Uterus (tissue), 4 donors: Measurements from ENCODE around the gene GPR55. TPM values are rescaled to one million over a fixed set of nuclear protein-coding genes. Genes with fewer than 3 reads are reported as not detected.
A peak's percentile ranks its signal among the peaks of the same experiment; 100 is the strongest.

Experiments
- DNase-seq, 2 donors: peaks; one replicate each; pipeline ENCODE4 v3.0.0-alpha.2; 2019 to 2020
- H3K27ac ChIP-seq, 2 donors: fragments of 200-600 bp; sonication (generic); 1 replicate in 1 of 2; 2 replicates in 1 of 2; pipeline ENCODE4 v1.5.1; 2016 to 2018
- H3K27me3 ChIP-seq, 2 donors: fragments of 200-600 bp; sonication (generic); one replicate each; pipeline ENCODE4 v1.5.1; 2018 to 2019; ENCODE audit warnings: control low read depth in 1 of 2
- H3K36me3 ChIP-seq, 2 donors: fragments of 200-600 bp; sonication (generic); one replicate each; pipeline ENCODE4 v1.5.1; 2019; ENCODE audit warnings: control low read depth in 1 of 2
- H3K4me1 ChIP-seq, 2 donors: fragments of 200-600 bp; sonication (generic); one replicate each; pipeline ENCODE4 v1.5.1; 2018 to 2019; ENCODE audit warnings: control low read depth in 1 of 2
- H3K4me3 ChIP-seq, 2 donors: fragments of 200-600 bp; sonication (generic); 1 replicate in 1 of 2; 2 replicates in 1 of 2; pipeline ENCODE4 v1.5.1; 2018 to 2019; ENCODE audit warnings: mild to moderate bottlenecking in 1 of 2
- H3K9me3 ChIP-seq, 2 donors: fragments of 200-600 bp; sonication (generic); one replicate each; pipeline ENCODE4 v1.5.1; 2019; ENCODE audit warnings: control low read depth in 1 of 2
- POLR2A ChIP-seq, 2 donors: fragments of 450-650 bp; IDR thresholded peaks; one replicate each; pipeline ENCODE4 v1.6.1; 2016; ENCODE audit warnings: antibody characterized with exemption in 2 of 2, mild to moderate bottlenecking in 1 of 2, moderate library complexity in 1 of 2
- intact Hi-C: fragments of 100-400 bp; cut with DNase I; formaldehyde crosslinking; loops from one replicate; pipeline ENCODE4 v1.15.1; 2023; ENCODE audit warnings: low total_unique reads
- total RNA-seq, 4 donors: library from RNA; depleted of rRNA in 3 of 4; stranded (reverse); fragments of >200 nt in 3 of 4; gene quantifications; one replicate each; pipeline versions ENCODE4 v1.1.0 to v1.2.4, GENCODE V29; 2014 to 2023
- TF ChIP-seq, protein P1 (sequence below), 4 experiments: fragments of 200-600 bp in 2 of 4; fragments of 450-650 bp in 2 of 4; sonication (generic) in 2 of 4; IDR thresholded peaks; one replicate each; pipeline ENCODE4 v1.5.1; 2016 to 2019; ENCODE audit warnings: antibody characterized with exemption in 4 of 4, mild to moderate bottlenecking in 2 of 4, moderate library complexity in 1 of 4
- donor health status: DM: yes; HTN: yes; CAD: no.

Gene GPR55
- total RNA-seq, 4 donors from 2014 or later, result not detected

- TF ChIP-seq, protein P1, sequence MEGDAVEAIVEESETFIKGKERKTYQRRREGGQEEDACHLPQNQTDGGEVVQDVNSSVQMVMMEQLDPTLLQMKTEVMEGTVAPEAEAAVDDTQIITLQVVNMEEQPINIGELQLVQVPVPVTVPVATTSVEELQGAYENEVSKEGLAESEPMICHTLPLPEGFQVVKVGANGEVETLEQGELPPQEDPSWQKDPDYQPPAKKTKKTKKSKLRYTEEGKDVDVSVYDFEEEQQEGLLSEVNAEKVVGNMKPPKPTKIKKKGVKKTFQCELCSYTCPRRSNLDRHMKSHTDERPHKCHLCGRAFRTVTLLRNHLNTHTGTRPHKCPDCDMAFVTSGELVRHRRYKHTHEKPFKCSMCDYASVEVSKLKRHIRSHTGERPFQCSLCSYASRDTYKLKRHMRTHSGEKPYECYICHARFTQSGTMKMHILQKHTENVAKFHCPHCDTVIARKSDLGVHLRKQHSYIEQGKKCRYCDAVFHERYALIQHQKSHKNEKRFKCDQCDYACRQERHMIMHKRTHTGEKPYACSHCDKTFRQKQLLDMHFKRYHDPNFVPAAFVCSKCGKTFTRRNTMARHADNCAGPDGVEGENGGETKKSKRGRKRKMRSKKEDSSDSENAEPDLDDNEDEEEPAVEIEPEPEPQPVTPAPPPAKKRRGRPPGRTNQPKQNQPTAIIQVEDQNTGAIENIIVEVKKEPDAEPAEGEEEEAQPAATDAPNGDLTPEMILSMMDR (IDR thresholded peaks at IDR 0.05), result no peak
- TF ChIP-seq POLR2A (IDR thresholded peaks at IDR 0.05), result no peak
- no peaks in the 10 kb centered on the region for H3K4me1 ChIP-seq
- H3K27ac ChIP-seq, result no peak overlapping the region
- no peaks in the 10 kb centered on the region for H3K27me3 ChIP-seq
- no peak overlapping the region for H3K4me3 ChIP-seq
- H3K36me3 ChIP-seq, result no peaks in the 10 kb centered on the region
- H3K9me3 ChIP-seq, result no peaks in the 10 kb centered on the region
- intact Hi-C loops, result no loop called here
- no peak for DNase-seq
Measured at GRCh38 chr2:230960026-230960425, 35.0 kb upstream of the GPR55 start.

DNA sequence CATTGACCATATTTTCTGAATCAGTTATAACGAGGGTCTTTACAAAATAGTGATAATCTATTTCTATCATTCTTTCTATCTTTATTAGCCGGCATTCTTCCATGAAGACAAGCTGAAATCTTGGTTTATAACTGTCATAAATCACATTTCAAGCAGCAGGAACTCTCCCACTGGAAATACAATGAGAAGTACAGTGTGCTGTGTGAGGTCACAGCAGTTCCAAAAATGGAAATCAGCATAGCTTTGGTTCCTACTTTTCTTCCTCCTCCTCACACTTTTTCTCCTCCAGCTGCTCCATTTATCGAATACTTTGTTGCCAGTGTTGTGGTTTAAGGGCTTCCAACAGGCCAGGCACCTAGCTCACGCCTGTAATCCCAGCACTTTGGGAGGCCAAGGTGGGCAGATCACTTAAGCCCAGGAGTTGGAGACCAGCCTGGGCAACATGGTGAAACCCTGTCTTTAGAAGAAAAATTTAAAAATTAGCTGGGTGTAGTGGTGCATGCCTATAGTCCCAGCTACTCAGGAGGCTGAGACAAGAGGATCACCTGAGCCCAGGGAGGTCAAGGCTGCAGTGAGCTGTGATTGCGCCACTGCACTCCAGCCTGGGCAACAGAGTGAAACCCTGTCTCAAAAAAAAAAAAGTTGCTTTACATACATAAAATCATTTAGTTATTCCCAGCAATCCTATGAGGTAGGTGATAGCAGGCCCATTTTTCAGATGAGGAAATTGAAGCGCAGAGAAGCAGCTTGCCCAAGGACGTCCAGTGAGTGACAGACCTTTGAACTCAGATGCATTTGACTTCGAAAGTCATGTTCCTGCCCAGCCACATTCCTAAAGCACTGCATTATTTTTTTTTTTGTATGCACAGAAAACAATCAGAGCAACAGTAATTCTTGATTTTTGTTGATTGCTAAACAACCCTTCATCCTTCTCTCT, 34.0 kb upstream of the GPR55 start:
- no peak overlapping the region for H3K27ac ChIP-seq
- no peak for TF ChIP-seq POLR2A (IDR thresholded peaks at IDR 0.05)
- no peak overlapping the region for H3K4me3 ChIP-seq
- no peaks in the 10 kb centered on the region for H3K9me3 ChIP-seq
- no peaks in the 10 kb centered on the region for H3K27me3 ChIP-seq
- H3K4me1 ChIP-seq, result no peaks in the 10 kb centered on the region
- H3K36me3 ChIP-seq, result no peaks in the 10 kb centered on the region
- DNase-seq, result no peak
- intact Hi-C loops, result no loop called here

- H3K4me1 ChIP-seq, result no peaks in the 10 kb centered on the region
- TF ChIP-seq POLR2A (IDR thresholded peaks at IDR 0.05), result no peak
- TF ChIP-seq, protein P1 (IDR thresholded peaks at IDR 0.05), result no peak
Measured at GRCh38 chr2:230957756-230958391, 32.8 kb upstream of the GPR55 start.

DNA sequence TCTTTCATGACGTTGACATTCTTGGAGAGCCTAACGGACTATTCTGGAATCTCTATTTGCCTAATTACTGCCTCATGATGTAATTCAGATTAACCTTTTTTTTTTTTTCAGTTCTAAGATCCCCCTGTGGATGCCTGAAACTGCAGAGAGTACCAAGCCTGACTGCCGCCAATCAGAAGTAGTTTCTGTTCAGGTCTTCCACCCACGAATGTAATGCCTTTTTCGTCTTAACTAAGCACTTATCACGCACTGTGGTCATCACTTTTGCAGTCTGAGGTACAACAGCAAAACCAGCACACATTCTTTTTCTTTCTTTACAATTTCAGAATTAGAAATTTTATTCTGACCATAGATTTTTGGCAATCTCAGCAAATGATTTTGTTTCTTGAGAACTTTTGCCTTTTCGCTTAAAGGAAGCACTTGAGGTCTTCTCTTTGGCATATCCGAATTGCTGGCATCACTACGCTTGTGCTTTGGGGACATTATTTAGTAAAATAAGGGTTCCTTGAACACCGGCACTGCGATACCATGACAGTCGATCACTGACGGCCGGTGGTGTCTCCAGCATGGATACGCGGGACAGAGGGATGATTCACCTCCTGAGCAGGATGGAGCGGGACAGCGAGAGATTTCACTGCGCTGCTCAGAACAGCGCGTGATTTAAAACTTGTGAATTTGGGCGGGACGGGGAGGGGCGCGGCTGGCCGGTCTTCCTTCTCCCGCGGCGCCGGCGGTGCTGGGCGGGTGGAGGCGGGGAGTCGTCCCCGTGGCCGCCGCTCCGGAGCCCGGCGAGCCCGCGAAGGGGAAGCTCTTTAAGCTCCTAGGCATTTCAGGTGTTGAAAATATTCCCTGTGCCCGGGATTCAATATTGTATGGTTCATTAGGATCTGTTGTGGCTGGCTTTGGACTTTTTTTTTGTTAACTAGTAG, 32.0 kb upstream of the GPR55 start:
- intact Hi-C loops, result no loop called here
- Histone ChIP-seq H3K4me1 (no peaks in the 10 kb centered on the region), H3K36me3 (no peaks in the 10 kb centered on the region), H3K27me3 (no peaks in the 10 kb centered on the region), H3K4me3 (peak overlapping the region; percentile 13 to 30), H3K27ac (no peak overlapping the region), H3K9me3 (no peaks in the 10 kb centered on the region)
- no peak for TF ChIP-seq POLR2A (IDR thresholded peaks at IDR 0.05)
- TF ChIP-seq, protein P1 (IDR thresholded peaks at IDR 0.05), result no peak
- peak in 1 of 2 donors; percentile 53 for DNase-seq

More at GRCh38 chr2:230957756-230958391, 32.8 kb upstream of the GPR55 start:
- Histone ChIP-seq H3K27ac (no peak overlapping the region), H3K4me3 (peak overlapping the region; percentile 13 to 30), H3K27me3 (no peaks in the 10 kb centered on the region), H3K36me3 (no peaks in the 10 kb centered on the region), H3K9me3 (no peaks in the 10 kb centered on the region)
- DNase-seq, result no peak
- intact Hi-C loops, result no loop called here

DNA sequence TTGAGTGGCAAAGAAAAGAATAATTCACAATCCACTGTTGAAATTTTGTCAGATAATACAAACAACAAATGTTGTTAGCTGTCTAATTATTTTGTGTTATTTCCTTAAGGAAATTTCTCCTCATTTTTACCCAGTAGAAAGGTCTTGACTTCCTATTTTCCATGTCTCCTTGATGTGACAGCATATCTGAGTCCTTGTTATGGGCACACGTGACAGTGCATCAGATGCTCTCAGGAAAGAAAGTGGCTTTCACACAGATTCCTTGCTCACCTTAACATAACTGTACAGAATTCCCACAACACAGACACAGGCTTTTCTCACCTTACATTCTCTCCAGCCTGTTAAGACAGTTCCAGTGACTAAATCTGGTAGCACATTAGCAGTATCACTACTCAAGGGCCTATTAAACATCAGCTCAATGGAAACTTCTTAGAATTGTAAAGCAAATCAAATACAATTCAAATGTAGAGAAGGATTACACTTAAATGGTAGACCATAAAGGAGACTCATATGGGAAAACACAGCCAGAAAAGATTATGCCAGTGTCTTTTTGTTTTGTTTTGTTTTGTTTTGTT, 30.2 kb upstream of the GPR55 start:
- Histone ChIP-seq H3K4me1 (no peaks in the 10 kb centered on the region), H3K36me3 (no peaks in the 10 kb centered on the region), H3K27me3 (no peaks in the 10 kb centered on the region), H3K4me3 (no peak overlapping the region), H3K27ac (no peak overlapping the region), H3K9me3 (no peaks in the 10 kb centered on the region)
- TF ChIP-seq, protein P1 (IDR thresholded peaks at IDR 0.05), result no peak
- no peak for TF ChIP-seq POLR2A (IDR thresholded peaks at IDR 0.05)
- intact Hi-C loops, result no loop called here
- DNase-seq, result no peak
